GM18499 (cell line): ENCODE measurements around the gene RASSF10.
"Not testable (repeated sequence)": the region's sequence is repeated elsewhere in the genome, so short reads cannot be mapped to it uniquely, and the experiment has no call there.

Experiments used
- ATAC-seq: cut with Tn5 transposase; IDR thresholded peaks from one replicate; pipeline ENCODE4 v1.9.1; 2021; ENCODE audit warnings: moderate number of reproducible peaks; ENCODE audit not compliant: insufficient read depth, unreplicated experiment

The RASSF10 gene

DNA sequence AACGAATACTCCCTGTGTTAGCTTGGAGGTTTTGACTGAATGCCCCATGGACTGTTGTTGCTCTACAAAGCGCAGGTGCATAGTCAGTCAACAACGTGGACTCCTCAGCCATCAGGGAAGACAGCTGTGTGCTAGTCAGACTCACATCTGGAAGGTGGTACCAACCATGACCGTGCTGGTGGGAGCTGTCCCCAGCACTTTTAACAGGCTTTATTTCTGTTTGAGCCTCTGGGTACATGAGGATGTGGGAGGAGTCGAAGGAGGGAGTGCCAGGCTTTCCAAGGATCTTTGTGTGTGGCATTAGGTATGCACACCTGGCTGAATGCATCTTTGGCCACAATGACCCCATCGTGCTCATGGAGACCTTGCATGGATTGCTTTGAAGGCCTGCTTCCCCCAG lies 6.6 kb downstream of the RASSF10 start:
- no peak for ATAC-seq

DNA sequence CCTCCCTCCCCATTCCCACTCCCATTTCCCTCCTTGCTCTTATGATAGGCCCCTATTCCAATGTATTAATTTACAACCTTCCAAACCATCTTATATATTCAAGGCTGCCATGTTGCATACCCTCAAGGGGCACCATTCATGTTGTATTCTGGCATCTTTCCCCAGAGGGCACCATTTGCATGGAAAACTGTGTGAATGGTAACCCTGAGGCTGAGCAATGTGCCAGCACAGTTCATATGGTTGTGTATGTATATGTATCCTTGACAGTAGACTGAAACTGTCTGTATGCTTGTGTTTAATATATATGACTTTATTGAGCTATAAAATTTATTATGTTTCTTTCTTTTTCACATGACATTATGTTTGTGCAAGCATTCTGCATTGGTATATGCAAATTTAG lies 7.3 kb downstream of the RASSF10 start:
- ATAC-seq: no peak

DNA sequence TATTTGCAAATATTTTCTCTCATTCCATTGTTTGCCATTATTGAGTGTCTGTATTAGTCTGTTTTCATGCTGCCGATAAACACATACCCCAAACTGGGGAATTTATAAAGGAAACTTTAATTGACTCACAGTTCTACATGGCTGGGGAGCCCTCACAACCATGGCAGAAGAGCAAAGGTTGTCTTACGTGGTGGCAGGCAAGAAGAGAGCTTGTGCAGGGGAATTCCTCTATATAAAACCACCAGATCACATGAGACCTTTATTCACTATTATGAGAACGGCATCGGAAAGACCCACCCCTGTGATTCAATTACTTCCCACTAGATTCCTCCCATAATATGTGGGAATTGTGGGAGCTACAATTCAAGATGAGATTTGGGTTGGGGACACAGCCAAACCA lies 10.2 kb downstream of the RASSF10 start:
- ATAC-seq: no peak

DNA sequence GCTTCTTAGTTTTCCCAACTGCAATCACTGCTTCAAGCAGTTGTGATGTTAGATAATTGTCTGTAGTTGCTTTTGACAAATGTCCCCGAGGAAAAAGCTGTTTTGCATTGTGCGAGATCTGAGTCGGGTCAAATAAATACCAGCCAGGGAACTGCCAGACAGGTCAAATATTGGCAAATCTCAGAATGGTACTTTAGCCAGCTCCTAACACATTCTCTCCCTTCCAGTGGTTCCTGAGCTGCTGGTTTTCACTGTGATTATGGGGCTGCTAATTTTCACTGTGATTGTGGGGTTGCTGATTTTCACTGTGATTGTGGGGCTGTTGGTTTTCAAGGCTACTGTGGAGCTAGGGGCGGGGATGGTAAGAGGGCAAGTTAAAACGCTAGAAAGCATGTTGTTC lies 14.3 kb downstream of the RASSF10 start:
- no peak for ATAC-seq

DNA sequence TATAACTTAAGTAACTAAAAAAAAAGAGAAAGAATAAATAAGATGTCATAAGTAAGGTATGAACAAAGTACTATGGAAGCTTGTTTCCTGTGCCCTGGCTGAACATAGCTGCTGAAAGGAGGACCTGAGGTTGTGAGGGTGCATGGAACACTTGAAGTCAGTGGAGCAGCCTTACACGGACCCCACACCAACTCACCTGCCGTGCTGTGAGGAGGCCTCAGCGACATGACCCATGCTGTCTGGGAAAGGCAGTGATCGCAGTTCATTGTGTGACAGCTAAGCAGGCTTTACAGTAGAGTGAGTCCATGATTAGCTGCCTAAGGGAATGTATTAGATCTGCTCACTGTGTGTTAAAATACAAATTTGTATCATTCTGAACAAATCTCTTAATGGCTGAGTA lies 17.6 kb downstream of the RASSF10 start:
- no peak for ATAC-seq

DNA sequence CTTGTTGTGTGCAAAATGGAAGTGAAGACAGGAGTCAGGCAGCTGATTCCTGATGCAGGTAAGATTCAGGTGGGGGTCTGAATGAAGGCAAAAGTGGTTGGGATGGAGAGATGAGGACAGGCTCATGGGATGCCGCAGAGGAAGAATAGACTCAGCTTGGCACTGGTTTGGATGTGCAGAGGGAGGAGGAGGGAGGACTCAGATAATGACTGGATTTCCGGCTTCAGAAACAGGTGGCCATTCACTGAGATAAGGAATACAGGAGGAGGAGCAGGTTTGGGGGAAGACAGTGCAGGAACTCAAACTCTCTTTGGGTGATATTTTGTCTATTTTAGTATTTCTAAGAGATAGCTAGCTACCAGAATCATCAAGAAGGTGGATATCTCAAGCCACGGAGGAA lies 19.2 kb downstream of the RASSF10 start:
- ATAC-seq: no peak

DNA sequence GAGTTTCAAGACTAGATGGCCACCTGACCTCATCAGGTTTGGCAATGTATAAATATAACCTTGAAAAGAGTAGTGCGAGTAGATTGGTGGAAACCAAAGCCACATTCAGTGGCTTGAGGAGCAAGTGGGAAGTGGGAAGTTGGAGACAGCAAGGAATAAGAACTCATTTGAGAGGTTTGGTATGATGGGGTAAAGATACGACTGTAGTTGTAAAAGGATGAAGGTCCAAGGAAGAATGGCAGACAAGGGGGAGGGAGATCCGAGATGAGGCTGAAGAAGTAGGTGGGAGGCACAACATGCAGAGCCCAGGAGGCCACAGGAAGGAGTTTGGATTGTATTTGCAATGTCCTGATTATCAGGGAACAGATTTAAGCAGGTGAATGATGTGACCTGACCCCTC lies 20.8 kb downstream of the RASSF10 start:
- no peak for ATAC-seq

DNA sequence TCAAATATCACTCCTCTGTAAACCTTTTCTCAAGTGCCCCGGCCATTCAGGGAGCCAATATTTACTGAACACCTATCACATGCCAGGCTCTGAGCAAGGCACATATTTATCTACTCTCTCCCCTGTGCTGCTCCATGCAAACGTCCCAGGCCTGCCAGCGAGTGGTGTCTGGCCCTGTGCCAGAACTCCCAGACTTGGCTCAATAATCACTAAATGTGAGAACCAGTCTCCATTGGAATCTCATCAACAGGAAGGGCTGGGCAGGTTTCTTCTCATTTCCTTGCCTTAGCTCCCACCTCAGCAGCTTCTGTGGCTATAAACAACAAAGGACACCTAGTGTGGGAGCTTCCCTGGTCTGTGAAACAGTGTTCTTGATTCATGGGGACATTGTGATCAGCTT lies 21.7 kb downstream of the RASSF10 start:
- ATAC-seq: no peak

DNA sequence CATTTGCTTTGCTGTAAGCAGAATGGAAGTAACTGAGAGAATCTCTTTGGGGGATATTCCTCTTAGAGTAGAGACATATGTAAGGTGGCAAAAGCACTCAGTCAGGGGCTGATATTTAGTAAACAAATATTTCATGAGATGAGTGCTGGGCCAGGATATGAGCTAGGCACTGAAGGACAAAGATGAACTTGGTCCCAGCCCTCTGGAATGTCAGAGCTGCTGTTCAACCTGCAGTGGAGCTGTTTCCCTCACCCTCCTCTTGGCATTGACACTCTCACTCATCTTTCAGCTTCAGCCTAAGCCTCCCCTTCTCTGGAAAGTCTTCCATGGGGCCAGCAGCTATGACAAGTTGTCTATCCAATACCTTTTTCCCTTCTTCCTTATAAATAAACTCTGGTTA lies 22.2 kb downstream of the RASSF10 start:
- no peak for ATAC-seq

DNA sequence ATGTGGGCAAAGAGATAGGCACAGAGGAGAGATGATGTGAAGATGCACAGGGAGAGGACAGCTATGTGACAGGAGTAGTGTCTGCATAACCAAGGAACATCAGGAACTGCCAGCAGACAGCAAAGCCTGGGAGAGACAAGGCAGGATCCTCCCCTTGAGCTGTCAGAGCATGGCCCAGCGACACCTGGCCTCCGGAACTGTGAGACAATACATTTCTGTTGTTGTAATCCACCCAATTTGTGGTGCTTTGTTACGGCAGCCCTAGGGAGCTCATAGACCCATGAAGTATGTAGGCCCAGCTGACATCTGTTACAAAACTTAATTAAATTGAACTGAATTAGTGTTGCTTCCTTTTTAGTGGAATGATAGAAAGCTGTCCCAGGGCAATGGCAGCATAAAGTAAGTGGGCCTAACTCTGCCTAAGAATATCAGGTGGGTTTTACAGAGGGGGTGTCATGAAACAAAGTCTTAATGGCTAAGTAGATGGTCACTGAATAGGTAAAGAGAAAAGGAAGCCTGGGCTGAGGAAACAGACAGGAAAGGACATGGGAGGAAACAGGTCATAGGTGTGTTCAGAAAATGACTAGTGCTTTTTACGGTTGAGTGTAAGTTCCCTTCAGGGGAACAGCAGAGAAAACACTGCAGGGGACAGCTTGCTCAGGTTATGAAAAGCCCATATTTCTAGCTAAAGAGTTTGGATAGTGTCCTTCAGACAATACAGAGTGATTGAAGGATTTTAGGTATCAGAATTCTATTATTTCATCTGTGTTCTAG lies 24.8 kb downstream of the RASSF10 start:
- ATAC-seq: no peak

DNA sequence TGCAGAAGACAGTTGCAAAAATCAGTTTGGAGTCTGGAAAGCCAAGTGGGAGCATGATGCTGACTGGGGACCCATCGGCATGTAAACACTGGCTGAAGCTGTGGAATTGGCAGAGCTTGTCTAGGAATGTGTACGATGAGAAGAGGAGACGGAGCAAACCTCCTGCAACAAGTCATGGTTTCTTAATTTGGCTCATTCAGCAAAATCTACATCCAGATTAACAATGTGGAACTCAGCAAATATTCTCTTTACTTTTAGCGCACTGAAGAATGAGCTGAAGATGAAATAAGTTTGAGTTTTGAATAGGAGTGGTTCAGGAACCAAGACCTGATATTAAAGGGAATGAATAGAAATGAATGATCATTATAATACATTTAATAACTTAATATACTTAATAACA lies 26.6 kb downstream of the RASSF10 start:
- no peak for ATAC-seq

DNA sequence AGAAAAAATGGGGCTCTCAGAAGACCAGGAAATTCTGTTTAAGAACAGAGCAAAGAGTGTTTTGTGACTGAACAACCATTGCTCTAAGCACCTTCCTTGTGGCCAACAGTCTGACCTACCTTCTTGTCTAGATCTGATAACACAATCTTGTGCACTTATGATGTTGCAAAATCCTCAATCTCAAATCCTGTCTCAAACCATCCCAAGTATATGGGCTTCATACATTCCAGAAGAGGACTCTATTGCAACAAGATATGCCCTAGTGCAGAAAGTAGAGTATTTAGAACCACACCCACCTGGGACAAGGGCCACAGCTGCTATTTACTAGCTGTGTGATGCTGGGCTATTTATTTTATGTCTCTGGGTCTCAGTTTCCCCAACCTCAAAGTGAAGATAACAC lies 27.1 kb downstream of the RASSF10 start:
- ATAC-seq: no peak

DNA sequence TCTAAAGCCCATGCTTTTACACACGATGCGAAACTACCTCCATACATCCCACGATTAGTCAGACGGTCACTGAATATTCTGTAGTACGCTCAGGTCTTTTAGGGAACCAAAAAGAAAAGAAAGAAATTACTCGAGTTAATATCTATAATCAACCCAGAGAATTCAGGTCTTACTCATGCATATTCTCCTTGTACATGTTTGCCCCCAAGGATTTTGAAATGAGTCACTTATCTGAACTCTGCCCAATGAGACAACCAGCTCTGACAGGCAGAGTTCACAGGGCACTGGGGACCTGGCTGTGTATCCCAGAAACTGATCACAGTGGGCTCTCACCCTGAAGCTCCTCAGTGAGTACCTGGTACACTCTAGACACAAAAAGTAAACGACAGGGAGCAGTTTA lies 29.2 kb downstream of the RASSF10 start:
- ATAC-seq: no peak

DNA sequence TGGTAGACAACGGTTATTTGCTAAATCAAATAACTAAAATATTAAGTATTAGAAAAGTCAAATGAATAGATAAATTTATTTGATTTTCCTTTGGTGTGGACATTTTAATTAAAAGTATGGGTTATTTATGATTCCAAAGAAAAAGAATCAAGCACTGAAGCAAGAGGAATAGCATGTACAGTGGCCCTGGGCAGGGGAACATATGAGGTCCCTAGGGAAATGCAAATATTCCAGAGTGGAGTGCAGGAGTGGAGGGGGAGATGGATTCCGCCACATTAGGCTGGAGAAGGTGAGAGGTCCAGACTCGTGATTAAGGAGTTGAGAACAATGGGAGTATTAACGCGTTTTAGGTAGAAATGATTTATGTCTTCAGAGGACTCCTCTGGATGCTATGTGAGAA lies 30.0 kb downstream of the RASSF10 start:
- ATAC-seq: no peak

DNA sequence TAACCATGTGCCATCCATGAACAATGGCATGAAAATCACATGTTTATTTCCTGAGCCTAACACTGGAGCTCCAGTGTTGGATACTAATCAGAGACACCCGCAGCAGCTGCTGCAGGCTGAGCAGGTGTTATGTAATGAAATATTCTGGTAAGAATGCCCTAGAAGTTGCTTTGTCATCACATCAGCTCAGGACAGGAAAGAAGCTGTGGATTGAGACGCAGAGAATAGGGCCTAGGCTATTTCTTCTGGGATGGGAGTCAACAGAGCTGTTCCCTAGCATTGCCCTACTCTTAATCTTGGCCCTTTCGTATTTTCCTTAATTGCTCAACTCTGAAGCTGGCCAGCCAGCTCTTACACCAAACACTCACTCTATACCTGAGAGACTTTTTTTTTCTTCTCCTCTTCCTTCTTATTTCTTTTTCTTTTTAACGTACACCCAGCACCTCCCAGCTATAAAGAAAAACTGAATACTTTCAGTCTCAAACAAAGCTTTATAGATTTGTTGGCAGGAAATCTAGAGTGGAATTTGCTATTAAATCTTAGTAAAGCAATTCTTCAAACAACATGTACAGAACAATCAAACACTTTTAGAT lies 31.9 kb downstream of the RASSF10 start:
- no peak for ATAC-seq

DNA sequence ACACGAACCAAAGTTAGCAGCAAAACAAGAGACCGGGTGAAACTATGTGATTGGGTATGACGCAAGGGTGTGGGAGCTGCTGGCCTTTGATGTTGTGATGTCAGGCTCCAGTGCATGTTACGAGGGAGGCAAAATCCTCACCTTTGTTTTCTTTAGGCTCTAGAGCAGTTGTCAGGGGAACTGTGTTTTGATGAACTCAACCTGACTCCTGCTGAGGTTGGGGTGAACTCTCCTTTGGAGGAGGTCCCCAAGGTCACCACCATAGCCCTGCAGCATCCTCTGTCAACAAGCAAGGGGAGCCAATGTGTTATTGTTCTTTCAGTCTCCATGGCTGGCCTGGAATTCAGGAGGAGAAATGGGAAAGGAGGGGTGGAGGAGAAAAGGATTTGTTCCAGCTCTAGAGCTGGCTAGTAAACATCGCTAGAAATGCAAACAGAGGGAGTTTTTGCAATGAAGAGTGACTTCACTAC lies 33.8 kb downstream of the RASSF10 start:
- no peak for ATAC-seq

DNA sequence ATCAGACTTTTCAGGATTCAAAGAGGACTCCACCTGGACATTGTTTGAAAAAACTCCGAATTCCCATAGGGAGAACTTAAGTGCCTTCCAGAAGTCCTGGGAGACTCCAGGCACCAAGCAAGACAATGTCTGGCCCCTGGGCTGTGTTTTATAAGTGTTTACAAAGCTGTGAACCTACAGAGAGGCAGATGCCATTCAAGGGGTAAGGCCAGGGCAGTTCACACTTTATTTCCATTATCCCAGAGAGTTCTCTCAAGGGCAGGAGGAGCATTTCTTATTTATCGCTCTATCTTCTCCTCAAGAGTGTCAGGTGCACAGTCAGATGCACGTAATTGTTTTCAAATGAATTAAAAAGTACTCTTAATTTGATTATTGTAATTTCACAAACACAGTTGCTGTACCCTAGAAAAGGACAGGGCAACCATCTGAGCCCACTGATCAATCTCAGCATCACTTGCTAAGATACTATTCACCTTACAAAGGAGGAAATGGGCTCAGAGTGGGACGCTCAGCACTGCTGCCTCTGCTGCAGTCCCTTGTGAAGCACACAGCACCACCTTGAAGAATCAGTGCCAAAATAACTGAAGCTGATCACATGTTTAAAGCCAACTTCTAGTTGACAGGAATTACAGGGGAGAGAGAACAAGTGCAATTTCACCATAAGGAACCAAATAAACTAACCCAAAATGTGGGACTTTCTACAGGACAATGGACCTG lies 35.0 kb downstream of the RASSF10 start:
- ATAC-seq: no peak

DNA sequence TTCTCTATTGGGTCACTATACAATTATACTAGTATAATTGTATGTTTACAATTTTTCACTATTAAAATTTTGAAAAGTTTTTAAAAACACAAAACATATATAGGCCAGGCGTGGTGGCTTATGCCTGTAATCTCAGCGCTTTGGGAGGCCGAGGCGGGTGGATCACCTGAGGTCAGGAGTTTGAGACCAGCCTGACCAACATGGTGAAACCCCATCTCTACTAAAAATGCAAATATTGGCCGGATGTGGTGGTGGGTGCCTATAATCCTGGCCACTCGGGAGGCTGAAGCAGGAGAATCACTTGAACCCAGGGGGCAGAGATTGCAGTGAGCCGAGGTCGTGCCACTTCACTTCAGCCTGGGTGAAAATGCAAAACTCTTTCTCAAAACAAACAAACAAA lies 36.0 kb downstream of the RASSF10 start:
- not testable (repeated sequence) for ATAC-seq

DNA sequence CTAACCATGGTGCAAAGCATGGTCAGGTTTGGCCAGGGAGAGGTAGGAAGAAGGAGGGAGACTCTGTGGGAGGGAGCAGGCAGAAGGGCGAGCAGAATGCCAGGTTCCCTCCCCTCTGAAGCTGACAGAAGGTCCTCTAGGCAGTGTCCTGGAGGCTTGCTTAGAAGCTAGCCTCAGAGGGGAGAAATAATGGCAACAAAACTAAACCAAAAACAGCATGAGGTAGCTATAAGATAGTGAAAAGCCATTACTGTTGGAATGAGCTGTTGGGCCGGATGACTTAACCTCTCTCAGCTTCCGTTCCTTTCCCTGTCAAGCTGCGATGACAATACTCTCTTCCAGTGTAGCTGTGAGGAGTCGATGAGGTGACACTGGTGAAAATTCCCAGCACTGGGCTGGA lies 36.6 kb downstream of the RASSF10 start:
- no peak for ATAC-seq

DNA sequence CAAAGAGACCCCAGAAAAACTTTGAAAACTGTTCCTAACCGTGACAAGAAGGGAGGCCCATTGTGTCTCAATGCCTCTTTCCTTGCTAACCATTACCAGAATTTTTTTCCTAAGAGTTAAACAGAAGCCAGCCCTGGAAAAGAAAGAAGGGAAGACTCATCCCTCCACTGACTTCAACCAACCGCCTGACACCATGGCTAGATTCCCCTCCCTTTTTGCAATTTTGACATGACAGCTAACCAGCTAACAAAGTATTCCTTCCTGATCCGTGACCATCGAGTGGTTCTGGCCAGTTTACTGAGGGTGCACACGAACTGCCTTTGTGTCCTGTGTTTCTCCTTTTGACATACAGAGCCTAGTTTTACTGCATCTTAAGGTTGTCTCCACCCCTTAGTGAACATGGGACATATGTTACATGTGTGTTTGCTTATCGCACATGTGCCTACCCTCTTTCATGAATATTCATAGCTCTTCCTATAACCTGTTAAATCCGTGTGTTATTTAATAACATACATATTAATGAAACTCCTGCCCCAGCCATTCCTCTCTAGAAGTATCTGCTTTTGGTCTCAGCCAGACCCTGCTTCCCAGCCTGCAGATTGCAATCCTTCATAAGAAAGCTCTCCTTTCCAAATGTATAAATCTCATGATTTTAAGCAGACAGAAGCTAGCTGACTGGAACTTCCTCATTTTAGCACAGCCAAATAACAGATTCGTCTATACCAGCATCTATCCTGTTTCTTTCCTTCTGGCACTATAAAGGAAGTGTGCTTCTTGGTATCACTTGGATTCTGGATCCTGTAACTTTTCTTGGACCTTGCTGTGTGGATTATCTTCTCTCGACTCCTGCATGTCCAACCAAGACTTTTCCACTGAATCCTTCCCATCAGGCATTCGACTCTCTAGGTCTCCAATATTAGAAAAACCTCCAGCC lies 37.8 kb downstream of the RASSF10 start:
- no peak for ATAC-seq
